Activated effector memory CD4-positive, alpha-beta T cell treated with anti-CD3 and anti-CD28 coated beads, Interleukin-2, amount 50 U/mL, for 16 hours (primary cell): ENCODE results near the gene ERC1.
"Not testable (repeated sequence)": the region's sequence is repeated elsewhere in the genome, so short reads cannot be mapped to it uniquely, and the experiment has no call there.

Experiments used
- DNase-seq: peaks from one replicate; pipeline ENCODE4 v3.0.0-alpha.2; 2020

Gene ERC1

DNA sequence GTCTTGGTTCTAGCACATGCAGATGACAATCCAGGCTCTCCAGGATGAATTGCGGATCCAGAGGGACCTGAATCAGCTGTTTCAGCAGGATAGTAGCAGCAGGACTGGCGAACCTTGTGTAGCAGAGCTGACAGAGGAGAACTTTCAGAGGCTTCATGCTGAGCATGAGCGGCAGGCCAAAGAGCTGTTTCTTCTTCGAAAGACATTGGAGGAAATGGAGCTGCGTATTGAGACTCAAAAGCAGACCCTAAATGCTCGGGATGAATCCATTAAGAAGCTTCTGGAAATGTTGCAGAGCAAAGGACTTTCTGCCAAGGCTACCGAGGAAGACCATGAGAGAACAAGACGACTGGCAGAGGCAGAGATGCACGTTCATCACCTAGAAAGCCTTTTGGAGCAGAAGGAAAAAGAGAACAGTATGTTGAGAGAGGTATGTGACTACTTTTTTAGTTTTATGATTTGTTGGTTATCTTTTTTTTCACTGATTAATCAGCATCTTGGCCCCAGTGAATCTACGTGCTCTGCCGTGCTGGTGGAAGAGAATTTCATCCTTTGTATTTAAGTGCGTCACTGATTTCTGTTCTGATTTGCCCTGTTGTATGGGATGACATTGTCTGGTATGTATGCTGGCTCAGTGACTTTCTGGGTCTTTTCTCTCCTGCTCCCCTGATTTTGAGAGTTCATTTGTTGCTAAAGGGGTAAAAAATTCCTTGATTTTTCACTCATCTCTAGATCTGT is 92.3 kb downstream of the ERC1 start:
- DNase-seq: no peak

DNA sequence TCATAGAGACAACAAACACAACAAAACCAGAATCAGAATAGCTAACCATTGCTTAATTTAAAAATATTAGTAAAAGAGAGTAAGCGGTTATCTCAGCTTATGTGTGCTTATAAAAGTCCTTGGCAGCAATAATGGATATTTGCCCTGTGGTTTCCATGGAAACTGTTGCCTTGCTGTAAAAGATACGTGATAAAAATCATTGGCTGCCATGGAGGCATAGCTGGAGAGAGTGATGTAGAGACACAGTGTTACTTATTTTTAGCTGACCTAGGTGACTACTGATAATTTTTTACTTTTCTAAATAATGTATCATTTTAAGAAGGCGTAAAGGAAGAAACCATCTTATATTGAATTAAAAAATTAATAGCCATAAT is 92.9 kb downstream of the ERC1 start:
- no peak for DNase-seq

DNA sequence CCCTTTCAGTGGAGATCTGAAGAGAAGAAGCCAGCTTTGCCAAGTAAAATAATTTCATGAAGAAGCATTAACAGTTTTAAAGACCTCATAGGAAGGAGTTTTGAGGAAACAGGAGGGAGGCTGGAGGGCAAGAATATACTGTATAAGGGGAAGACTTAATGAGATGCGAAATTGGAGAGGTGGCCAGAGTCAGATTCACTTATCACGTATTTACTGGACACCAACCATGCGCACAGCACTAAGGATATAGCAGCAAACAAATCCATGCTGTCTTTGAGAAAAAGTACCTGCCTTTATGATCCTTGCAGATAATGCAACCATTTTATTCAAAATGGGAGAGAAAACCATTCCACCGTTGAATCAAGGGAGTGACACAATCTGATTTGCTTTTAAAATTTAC is 100.3 kb downstream of the ERC1 start:
- no peak for DNase-seq

DNA sequence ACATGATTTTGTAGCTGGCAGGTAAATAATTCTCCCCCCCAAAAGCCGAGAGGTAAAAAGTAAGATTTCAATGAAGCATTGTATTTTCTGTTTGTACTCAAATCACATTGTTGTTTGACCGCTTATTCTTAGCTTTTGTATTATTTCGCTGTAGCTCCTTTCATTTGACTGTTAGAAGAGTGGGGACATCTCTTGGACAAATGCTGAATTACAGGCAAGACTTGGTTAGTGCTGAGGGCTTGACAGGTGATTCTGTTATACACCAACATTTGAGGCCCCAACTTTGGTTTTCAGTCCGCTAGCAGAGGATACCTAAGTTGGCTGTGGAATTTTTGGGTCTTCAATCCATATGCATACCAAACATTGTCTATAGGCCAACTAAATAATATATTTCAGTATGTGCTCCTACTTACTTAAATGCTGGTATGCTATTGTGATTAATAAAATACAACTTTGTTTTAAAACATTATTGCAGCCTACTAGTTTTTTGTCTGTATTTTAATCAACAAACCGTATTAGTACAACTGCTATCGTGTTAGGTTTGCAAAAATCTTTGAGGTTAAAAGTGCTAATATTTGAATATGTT is 102.2 kb downstream of the ERC1 start:
- DNase-seq: no peak

DNA sequence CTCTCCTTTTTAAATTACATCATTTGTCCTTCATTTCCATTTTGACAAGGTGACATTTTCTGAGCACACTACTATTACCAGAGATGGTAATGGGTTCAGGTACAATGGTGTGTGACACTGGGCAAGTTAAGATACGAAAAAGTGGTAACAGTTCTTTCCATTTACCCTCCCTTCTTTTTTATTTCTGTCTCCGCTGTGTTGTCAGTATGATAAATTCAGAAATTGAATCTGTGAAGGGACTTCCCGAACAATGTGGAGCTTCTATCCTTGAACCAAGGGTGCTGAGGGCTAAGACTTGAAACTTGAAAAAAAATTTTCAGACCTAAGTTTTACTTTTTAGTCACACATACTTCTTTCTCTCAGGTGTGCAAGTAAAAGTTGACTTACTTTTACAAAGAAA is 103.7 kb downstream of the ERC1 start:
- DNase-seq: no peak

DNA sequence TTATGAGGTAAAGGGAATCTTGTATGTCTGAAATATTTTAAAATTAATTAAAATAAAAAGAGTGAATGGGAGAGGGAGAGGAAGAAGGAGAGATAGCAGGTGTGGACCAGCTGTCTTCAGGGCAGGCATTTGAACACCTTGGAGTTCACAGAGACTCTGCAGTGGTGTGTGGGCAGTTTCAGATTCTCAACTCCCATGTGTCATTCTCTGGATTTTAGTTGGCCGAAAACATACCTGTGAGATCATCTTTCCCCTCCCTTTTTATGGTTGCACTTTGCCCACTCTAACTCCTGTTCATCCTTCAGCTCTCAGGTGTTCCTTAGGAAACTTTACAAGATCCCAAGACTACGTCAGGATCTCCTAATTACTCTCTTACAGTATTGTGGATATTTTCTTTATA is 108.1 kb downstream of the ERC1 start:
- DNase-seq: no peak

DNA sequence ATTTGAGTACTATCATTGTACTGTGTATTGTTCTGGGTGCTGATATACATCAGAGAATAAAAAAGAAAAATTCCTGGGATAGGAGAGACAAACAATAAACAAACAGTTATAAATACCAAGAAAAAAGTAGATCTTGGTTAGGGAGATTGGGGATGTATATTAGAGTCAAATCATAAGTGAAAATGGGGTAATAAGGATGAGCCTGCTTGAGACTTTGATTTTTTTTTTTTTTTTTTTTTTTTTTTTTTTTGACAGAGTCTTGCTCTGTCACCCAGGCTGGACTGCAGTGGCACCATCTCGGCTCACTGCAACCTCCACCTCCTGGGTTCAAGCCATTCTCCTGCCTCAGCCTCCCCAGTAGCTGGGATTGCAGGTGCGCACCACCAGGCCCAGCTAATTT is 108.6 kb downstream of the ERC1 start:
- DNase-seq: not testable (repeated sequence)

DNA sequence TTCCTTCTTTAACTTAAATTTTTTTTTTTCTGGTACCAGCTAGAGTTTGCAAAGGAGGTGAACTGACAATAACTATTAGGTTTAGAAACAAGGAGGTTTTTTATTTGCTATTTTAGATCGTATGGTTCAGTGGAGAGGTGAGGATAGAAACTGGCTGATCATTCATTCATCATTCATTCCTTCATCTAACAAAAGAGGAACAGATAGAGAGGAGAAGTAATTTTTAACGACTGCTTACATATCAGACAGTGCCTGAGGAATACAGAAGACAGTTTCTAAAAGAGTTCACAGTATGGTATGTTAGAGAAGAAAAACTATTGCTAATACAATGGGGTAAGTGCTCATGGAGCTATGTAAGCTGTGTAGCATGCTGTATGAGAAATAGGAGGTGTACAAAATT is 111.1 kb downstream of the ERC1 start:
- no peak for DNase-seq

DNA sequence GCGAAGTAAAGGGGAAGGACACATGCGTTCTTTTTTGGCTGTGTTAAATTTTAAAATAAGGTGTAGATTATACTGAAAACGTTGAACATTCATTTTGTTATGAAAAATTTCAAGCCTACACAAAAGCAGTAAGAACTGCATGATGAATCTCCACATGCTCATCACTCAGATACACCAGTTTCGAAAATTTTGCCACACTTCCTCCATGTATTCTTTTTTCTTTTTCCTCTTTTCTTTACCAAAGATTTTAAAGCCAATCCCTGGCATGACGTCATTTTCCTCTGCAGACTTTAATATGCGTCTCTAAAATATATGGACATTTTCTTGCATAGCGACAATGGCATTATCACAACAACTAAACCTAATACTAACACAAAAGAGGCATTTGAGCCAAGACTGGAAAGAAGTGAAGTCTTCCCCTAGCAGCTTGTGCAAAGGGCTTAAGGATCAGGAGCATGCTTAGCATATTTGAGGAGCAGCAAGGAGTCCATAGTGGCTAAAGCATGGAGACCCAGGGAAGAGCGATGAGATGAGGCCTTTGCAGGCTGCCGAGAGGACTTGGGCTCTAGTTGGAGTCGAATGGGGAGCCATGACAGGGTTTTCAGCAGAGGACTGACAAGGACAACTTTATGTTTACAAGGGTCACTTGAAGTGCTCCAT is 111.9 kb downstream of the ERC1 start:
- no peak for DNase-seq

DNA sequence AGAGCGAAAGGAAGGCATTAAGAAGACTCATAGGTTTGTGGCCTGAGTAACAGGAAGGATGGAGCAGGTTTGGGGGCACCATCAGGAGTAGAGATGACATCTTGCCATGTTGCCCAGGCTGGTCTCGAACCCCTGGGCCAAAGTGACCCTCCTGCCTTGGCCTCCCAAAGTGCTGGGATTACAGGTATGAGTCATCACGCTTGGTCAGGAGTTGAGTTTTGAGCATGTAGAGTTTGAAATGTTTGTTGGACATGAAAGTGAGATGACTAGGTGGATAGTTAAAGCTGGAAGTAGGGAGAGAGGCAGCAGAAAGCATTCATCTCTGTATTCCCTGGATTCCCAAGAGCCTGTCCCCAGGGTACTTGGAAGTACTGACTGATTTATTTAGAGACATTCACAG is 112.6 kb downstream of the ERC1 start:
- DNase-seq: no peak

DNA sequence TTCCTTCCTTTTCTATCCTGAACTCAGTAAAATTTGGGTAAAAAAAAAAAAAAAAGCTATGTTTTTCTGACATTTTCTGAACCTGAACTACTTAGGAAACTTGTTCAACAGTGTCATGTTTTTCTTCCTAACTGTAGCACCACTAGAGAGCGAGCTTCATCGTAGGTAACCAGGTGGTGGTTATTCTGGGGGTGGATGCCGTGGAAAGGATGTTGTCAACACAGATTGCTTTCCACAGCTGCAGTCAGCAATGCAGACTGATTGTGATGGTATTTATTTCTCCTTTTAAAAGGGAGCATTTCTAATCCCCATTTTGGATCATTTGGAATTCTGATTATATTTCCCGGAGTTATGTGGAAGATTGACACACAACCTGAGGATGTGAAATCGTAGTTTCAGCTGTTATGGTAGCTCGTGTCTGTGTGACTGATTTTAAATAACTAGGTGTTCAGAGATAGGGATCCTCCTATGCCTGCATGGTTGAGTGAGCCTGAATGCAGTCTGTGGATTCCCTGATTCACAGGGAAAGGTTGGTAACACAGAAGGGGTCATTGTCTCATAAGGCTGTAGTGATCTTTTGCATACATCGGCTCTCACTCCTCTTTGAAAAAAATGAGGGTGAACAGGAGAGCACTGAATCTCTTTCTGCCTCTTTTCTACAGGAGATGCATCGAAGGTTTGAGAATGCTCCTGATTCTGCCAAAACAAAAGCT is 113.2 kb downstream of the ERC1 start:
- DNase-seq: no peak

DNA sequence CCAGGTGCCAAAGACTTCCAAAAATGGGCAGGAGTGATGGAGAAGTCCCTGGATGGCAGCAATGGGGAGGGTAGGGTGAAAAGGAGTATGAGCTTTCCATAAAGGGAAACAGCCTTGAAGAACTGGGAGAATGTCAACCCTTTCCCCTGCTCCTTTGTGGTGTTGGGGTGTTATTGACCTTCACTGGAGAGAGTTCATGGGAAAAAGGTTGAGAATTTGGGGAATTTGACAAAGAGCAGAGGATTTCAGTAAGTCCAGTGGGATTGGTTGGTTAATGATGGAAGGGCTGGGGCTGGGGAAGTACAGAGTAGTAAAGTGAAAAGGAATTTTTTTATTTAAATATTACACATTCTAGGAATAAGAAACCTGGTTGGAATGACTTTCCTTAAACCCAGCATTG is 116.6 kb downstream of the ERC1 start:
- DNase-seq: no peak

DNA sequence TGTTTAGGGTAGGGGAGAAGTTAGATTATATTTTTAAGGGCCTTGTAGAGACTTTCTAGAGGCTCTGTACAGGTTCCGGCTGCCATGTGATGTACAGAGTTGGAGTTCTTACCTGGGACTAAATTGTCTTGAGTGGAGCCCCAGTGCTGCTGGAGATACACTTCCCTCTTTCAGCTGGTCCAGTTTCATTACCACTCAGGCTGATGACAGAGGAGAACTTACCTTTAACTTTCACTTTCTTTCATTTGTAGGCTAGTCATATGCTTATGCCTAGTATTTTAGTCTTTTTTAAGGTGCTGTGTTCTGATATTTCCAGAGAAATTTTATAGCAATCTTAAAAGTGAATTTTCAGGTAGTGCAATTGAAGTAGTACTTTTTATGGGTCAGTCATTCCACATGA is 117.3 kb downstream of the ERC1 start:
- DNase-seq: no peak

DNA sequence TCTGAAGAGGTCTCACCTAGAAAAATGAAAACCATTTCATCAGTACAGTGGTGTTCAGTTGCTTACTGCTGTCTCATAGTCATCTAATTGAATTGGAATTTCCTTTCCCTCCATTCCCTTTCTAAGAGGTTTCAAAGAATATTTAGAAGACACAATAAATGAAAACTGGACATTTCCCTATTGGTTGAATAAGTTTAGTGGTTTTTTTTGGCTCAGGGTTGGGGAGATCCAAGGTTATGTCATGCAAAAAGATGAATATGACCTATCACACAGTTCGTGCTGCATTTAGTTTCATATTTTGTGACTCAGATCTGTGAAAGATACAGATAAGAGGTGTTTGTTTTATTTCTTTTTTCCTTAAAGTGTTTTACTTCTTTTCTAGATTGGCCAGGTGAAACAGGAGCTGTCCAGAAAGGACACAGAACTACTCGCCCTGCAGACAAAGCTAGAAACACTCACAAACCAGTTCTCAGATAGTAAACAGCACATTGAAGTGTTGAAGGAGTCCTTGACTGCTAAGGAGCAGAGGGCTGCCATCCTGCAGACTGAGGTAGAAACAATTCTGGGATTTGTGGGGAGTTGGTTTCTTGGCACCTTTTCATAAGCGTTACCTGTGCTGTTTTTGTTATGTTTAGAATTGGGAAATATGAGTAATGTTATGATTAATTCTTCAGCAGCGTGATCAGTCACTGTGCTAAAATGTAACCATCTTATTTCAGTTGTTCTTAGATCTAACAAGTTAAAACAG is 124.6 kb downstream of the ERC1 start:
- no peak for DNase-seq

DNA sequence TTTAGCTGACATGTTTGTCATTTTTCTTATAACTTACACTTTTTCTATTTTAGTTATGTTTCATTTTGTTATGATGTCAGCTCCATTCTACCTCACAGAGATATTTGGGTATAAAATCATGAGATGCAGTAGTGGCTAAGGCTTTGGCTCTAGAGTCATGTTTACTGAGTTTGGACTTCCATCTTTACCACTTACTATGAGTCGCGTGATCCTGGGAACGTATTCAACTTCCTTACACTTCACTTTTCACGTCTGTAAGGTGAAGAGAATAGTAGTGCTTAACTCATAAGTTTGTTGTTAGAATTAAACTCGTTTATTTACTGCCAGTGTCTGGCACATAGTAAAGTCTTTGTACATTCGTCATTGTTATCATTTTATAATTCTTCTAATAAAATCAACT is 126.3 kb downstream of the ERC1 start:
- DNase-seq: no peak

DNA sequence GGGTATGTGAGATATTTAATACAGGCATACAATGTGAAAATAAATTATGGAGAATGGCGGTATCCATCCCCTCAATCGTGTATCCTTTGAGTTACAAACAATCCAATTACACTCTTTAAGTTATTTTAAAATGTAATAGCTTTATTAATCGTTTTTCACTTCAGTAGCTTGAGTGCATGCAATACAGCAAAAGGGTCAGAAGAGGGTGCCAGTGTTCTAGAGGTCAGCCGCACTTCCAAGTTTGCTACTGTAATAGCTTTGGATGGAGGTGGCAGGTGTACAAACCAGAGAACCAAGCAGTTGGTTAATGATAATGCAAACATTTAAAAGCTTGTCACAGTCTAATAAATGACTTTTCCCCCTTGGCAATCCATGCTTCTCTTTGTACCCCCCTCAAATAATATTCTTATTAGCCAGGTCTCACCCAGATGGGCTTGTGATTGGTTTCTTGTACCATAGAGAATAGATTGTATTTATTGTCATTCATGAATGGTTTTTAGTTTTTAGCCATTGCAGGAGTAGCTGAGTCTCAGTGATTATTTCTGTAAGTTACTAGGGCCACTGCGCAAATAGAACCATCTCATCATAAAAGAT is 127.0 kb downstream of the ERC1 start:
- peak; percentile 87 for DNase-seq

DNA sequence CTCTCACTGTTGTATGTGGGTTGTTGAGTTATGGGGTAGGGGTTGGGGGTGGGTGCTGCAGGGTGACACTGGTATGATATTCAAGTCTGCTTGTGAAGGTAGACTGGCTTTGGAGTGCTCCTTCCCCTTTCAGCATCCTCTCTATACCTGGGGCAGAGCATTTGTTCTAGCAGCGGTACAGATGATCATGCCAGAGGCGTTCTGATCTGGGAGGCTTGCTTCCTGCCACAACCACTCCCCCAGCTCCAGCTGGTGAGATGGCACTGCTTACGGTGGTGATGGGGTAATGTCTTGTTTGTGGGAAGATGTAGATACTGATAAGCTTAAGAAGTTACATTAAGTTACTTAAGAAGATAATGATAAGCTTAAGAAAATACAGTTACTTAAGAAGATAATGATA is 131.8 kb downstream of the ERC1 start:
- peak; percentile 71 for DNase-seq

DNA sequence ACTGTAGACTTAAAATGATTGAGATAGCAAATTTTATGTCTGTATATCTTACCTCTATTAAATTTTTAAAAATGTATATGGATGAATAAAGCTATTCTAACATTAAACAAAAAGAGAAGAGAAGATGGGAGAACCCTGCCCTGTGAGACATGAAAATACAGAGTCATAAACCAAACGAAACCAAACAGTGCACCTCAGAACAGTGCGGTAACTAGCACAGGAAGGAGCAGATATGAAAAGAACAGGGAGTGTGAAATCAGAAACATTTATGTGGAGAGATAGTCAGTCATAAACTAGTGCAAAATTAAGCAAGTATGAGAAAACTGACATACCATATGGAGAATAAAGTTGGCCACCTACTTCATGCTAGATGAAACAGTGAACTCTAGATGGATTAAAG is 135.1 kb downstream of the ERC1 start:
- no peak for DNase-seq

DNA sequence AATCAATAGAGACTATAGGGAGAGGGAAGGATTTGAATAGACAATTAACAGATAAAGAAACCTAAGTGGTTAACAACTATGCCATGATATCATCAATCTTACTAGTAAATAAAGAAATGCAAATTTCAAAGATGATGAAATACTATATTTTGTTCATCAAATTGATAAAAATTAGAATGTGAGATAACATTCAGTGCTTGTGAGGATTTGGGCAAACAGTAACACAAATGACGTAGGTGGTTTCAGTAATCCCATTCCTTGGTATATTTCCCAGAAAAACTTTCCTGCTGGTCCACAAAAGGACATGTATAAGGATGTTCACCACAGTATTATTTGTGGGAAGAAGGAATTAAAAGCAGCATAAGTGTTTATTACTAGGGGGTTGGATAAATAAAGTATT is 136.0 kb downstream of the ERC1 start:
- DNase-seq: no peak

DNA sequence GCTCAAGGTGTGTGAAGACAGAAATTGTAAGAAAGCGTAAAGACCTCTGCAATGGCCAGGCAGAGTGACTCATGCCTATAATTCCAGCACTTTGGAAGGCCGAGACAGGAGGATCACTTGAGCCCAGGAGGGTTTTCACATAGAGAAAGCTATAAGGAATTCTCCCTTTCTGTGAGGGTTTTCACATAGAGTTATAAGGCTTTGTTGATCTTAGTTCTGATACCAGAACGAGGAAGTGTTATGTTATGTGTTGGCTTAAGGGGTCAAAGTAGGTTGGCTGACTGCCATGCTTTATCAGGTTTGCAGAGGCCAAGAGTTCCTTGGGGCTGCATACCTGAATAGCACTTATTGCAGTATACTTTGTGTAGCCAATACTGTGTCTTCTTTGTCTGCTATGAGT is 139.1 kb downstream of the ERC1 start:
- no peak for DNase-seq

DNA sequence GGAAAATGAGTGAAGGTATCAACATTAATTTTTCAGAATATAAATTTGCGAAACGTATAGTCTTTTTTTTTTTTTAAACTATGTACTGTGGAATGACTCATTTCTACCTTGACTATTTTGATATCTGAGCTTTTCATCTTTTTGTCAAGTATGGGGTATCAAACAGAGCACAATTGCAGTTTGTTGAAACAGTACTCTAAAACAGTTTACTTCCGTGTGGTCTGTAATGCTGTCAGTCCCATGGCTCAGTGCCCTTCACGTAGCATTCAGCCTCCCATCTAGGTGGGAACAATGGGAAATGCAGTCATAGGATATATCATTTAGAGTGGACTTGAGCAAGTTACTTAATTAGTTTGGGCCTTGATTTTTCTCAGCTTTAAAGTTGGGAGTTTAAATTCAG is 139.5 kb downstream of the ERC1 start:
- DNase-seq: no peak

DNA sequence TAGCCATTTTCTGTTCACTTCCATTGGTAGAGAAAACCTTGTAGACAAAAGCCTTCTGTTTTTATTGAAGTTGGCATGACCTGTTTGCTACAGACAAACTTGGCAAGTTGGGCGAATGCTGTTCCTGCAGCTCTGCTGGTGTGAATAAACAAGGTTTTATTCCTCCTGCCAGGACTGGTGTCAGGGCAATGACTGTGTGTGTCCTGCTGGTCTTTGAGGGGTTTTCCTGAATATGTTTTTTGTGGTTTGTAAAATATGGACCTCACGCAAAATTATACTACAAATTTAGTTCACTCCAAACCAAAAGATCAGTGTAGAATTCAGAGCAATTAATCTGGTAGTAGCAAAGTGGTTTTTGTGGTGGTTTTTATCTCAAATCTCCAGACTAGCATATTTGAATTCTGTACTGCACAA is 140.8 kb downstream of the ERC1 start:
- DNase-seq: no peak

DNA sequence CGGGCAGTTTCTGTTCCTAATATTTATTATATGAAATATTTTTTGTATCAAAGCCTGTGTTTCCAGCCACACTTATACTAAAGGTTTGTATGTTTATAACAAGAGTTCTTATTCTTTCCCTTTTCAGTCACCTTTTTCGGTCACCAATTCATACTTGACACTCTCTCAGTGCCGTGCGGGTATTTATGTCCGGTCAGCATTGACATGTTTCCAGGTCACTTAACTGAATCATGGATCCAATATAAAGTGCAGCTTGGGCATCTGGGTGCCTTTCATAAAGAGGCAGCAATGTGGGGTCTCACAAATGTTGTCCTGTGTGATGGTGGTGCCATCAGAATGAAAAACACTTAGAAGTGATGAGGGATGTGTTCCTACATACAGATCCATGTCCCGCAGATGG is 141.3 kb downstream of the ERC1 start:
- no peak for DNase-seq
